GM18505 (cell line): ENCODE data around the gene REG3G.

Source experiments
- ATAC-seq: cut with Tn5 transposase; IDR thresholded peaks from one replicate; pipeline ENCODE4 v1.9.1; 2021; ENCODE audit not compliant: unreplicated experiment
- POLR2A ChIP-seq: IDR thresholded peaks from 4 replicates; pipeline ENCODE4 v1.6.1; 2011; ENCODE audit warnings: borderline replicate concordance; ENCODE audit not compliant: insufficient read depth, insufficient read length; ENCODE audit errors: extremely low read depth

The REG3G gene

GRCh38 chr2:79065201-79065600, 39.7 kb downstream of the REG3G start:
- no peak for ATAC-seq

DNA sequence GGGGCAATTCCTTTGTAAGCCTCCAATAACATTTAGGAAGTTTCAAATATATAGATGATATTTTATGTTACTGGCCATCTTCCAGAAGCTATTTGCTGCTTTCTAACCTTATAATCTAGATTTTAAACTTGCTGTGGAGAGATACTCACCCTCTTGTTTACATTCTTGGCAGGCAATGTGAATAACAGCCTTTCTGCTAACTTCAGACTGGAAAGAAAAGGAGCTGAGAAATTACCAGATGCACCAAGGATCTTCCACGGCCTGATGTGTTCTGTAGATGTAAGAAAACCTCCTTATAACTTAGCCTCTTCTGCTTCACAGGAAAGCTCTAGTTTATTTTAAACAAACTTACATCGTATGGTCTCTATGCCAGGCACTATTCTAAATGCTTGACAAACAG, 45.6 kb downstream of the REG3G start:
- TF ChIP-seq POLR2A, result no peak
- no peak for ATAC-seq

More at GRCh38 chr2:79065201-79065600, 39.7 kb downstream of the REG3G start:
- no peak for TF ChIP-seq POLR2A
